Left renal pelvis (tissue), 4 donors: ENCODE data around the gene TIAL1. TPM values are rescaled to one million over a fixed set of nuclear protein-coding genes. Genes with fewer than 3 reads are reported as not detected.
"Not testable (repeated sequence)": the region's sequence is repeated elsewhere in the genome, so short reads cannot be mapped to it uniquely, and the experiment has no call there.

Experiments
- DNase-seq, 4 donors: peaks; one replicate each; pipeline ENCODE4 v3.0.0-alpha.2; 2013; ENCODE audit warnings: low read depth in 4 of 4, low spot score in 3 of 4
- polyA plus RNA-seq, 4 donors: library from polyadenylated mRNA; unstranded; fragments of 120-200 nt; gene quantifications; one replicate each; pipeline ENCODE4 v1.2.1, GENCODE V29; 2013; ENCODE audit not compliant: insufficient read length in 4 of 4

TIAL1 gene
- polyA plus RNA-seq, 4 donors, result 166 to 201 (median 168) TPM

DNA sequence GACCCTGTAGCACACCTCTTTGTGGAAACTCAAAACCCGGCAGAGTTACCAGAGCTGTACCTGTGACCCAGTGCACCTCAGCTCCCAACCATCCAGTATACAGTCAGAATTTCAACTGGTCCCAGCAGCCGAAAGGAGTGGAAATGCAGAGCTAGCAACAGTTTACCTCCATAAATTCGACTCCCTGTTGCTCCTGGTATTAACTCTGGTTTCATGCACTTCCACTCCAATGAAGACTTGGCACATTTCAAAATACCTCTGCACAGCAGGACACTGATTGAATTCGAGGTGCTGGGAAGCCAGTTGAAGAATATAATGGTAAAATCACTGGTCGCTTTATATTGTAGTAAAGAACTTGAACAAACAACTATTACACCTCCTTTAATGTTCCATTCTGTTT, 17.9 kb upstream of the TIAL1 start:
- no peak for DNase-seq

DNA sequence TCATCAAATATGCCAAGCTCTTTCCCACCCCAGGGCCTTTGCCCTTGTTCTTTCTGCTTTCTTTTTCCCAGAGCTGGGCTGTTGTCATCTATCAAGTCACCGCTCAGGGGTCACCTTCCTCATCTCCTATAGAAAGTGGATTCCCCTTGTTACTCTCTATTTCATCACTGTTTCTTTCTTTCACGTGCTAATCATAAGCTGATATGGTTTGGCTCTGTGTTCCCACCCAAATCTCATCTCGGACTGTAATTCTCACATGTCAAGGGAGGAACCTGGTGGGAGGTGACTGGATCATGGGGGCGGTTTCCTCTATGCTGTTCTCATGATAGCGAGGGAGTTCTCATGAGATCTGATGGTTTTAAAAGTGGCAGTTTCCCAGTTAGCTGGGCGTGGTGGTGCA, 17.0 kb upstream of the TIAL1 start:
- DNase-seq, result no peak

DNA sequence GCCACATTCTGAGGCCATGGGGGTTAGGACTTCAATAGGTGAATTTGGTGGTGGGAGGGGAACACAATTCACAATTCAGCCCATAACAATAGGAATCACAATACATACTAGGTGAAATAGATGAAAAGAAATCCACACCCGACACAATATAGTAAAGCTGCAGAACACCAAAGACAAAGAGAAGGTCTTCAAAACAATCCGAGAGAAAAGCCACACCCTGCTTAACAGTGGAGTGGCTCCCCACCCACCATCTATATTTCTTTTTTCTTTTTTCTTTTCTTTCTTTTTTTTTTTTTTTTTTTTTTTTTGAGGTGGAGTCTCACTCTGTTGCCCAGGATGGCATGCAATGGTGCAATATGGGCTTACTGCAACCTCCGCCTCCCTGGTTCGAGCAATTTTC, 14.7 kb upstream of the TIAL1 start:
- DNase-seq, result no peak

DNA sequence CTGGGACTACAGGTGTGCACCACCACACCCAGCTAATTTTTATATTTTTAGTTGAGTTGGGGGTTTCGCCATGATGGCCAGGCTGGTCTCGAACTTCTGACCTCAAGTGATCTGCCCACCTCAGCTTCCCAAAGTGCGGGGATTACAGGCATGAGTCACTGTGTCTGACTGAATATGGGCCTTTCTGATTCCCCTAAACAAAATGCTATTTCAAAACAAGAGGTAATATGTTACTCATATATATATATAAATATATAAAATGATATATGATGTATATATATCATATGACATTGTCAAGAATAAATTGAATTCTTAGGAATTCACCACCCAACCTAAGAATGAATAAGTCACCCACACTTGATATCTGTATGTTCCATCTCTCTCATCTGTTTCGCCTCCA, 12.8 kb upstream of the TIAL1 start:
- DNase-seq, result no peak

DNA sequence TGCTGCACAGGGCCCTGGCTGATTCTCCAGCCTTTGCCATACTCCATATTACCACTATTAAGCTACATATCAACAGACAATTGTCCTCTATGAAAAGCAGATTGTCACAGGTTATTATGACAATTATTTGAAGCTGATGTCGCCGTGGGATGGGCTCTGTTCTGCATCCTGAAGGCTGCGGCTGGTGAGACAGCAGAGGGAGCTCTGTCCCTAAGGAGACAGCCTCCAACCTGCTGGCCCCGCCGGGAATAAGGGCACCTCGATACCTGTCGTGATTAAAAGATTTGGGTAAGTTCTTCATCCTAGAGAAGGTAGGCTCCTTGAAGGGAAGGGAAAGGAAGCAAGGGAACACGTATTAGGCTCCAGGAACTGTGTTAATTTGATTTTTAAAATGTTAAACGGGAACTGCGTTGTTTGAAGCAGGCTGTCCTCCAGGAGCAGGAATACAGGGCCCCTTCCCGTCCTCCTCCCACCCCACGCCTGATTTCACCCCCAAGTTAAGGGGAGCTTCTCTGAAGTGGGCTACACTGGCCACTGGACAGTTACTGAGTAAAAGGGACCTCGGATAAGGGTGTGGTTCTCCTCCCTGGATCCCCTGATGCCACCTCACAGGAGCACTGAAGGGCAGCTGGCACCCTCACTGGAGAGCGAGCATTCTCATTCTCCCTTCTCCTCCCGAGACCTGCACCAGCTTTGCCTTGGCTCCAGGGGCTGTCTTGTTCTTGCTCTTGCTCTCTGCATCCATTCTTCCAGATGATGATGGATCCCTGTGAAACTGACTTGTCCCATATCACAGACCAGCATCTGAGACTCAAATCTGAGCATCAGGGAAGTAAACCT, 11.8 kb upstream of the TIAL1 start:
- DNase-seq, result no peak

DNA sequence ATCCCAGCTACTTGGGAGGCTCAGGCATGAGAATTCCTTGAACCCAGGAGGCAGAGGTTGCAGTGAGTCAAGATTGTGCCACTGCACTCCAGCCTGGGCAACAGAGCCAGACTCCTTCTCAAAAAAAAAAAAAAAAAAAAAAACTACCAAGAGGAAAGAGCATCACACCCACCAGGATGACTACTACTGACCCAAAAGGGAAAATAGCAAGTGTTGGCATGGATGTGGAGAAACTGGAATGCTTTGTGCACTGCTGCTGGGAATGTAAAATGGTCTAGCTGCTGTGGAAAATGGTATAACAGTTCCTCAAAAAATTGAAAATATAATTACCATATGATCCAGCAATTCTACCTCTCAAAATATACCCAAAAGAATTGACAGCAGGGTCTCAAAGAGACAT, 7.7 kb upstream of the TIAL1 start:
- no peak for DNase-seq

DNA sequence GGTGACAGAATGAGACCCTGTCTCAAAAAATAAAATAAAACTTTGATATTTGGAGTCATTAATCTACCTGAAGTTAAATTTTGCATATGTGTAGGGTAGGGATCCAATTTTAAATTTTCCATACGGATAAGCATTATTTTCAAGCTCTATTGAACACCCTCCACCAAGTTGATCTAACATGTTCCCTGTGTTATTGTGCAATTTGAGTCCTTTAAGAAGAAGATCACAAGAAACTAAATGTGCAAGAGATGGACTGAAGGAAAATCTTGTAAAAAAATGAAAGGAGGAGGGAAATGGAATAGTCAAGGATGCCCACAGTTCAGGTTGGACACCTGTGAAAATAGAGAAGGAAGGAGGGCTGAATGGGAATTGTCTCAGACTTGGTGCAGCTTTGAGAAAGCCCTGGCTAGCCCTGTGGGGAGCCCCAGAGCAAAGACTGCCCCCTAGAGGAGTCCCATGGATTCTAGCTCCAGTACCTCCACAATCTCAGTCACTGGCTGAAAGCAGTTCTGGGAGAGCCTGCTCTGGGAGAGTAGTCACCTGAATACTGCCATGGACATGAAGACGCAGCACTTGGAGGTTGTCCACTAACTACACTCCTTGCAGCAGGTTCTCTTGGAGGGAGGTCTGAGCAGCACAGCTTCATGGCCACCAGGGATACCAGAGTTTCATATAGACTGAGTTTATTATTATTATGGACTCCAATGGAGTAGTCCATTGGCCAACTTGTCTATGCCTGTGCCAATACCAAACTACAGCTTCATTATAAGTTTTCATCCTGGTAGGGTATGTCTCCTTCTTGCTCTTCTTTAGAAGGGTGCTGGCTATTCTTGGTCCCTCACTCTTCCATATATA, 5.7 kb upstream of the TIAL1 start:
- no peak for DNase-seq

DNA sequence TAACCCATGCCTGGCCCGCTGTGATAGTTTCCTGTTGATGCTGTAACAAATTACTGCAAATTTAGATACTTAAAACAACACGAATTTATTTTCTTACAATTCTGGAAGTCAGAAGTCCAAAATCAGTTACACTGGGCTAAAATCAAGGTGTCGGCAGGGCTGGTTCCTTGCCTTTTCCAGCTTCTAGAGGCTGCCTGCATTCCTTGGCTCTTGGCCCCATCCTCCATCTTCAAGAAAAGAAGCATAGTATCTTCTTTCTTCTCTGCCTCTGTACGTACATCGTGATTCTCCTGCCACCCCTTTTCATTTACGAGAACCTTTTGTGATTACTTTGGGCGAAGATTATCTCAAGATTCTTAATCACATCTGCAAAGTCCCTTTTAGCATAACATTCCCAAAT, 1.6 kb upstream of the TIAL1 start:
- no peak for DNase-seq

- no peak for DNase-seq
Observed at GRCh38 chr10:119597405-119598186, 832 bp upstream of the TIAL1 start.

DNA sequence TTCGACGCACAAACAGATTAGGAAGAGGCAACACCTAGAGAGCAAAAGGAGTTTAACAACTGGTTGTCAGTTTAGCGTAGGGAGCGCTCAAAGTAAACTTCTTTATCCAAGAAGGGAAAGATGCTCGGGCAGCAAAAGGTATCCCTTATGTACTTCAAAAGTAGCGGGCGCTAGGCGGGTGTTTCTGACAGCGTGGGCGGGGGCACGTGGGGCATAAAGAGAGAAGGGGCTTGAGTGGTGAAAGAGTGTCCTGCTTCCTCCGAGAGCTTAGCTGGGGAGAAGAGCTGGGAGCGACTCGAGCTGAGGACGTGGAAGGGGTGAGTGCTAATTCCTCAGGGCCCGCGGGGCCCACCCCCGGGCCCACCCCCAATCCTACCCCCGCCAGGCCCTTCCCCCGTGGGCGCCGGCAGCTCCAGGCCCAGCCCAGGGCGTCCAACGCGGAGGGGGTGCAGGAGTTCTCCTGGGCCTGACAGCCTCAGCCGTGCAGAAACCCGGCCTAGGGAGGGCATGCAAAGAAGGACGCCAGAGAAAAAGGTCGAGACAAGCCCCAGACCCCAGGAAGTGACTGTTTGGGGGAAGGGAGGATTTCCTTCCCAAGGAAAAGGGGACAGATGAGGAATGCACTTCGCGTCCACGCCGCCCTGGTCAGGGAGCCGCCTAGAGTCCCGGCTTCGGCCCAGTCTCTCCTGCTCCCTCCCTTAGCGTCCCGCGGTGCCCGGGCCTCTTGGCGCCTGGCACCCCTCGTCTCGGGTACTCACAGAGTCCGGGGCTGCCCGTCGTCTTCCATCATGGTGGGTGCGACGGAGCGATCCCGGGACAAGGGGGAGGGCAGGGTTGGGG, 868 bp downstream of the TIAL1 start:
- peak in 1 of 4 donors; percentile 24 for DNase-seq

- DNase-seq, result no peak
Observed at GRCh38 chr10:119595134-119595675, 1.6 kb downstream of the TIAL1 start.

DNA sequence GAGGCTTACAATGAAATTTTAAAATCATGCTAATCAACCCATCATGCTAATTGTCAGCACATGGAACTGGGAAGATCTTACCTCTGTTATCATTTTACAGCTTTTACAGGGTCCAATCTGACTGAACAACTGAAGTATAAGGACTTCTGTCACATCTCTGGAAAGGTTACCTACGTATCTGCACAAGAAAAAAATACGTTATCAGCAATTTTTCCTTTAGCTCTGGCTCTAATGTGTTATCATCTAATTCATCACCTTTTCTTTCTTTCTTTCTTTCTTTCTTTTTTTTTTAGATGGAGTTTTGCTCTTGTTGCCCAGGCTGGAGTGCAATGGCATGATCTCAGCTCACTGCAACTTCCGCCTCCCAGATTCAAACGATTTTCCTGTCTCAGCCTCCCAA, 8.7 kb downstream of the TIAL1 start:
- no peak for DNase-seq

- DNase-seq, result no peak
Observed at GRCh38 chr10:119578355-119578754, 18.4 kb downstream of the TIAL1 start.

GRCh38 chr10:119575991-119576390, 20.8 kb downstream of the TIAL1 start:
- DNase-seq, result no peak

DNA sequence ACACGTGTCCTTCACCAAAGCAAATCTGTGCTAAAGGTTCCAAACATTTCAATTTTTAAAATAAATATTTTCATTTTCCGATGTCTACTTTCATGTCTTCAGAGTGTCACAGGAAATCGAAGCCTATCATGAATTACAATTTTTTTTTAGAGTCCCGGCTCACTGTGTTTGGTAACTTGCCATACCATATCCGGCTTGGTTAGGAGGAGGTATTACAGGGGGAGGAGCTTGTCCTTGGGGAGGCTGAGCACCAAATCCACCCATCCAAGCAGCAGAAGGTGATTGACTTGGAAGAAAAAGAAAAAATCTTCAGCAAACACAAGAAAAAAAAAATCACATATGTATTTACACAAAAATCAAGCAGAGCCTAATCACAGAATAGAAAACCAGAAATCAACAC, 21.3 kb downstream of the TIAL1 start:
- no peak for DNase-seq

DNA sequence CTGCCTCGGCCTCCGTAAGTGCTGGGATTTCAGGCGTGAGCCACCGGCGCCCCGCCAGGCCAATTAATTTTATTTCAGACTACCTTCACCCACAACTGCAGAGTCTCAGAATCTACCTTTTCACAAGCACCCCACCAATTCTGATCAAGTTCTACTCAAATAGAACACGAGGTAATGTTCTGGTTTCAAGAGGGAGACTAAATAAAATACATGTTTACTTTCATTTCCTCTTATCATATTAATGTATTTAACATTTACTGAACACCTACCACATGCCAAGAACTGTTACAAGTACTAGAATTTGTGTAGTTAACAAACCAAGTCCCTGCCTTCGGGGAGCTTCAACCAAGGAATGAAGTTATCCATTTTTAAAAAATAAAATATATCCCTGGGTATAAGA, 28.8 kb downstream of the TIAL1 start:
- no peak for DNase-seq

- no peak for DNase-seq
Observed at GRCh38 chr10:119562097-119562496, 34.7 kb downstream of the TIAL1 start.

DNA sequence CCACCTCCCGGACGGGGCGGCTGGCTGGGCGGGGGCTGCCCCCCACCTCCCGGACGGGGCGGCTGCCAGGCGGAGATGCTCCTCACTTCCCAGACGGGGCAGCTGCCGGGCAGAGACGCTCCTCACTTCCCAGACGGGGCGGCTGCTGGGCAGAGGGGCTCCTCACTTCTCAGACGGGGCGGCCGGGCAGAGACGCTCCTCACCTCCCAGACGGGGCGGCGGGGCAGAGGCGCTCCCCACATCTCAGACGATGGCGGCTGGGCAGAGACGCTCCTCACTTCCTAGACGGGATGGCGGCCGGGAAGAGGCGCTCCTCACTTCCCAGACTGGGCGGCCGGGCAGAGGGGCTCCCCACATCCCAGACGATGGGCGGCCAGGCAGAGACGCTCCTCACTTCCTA, 37.3 kb downstream of the TIAL1 start:
- DNase-seq, result not testable (repeated sequence)

DNA sequence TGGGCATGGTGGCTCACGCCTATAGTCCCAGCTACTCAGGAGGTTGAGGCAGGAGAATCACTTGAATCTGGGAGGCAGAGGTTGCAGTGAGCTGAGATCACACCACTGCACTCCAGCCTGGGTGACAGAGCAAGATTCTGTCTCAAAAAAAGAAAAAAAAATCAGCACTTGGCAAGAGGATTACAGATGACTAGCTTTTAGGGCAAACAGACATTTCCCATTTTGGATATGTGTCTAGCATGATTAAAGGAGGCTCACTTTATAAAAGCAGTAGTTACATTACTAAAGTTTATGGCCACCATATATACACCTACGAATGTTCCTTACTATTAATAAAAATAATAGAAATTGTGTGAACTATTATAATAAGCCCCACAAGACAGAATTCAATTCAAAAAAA, 40.7 kb downstream of the TIAL1 start:
- not testable (repeated sequence) for DNase-seq
